CD14-positive monocyte (primary cell): ENCODE measurements around the gene MGAT5B. TPM values are rescaled to one million over a fixed set of nuclear protein-coding genes. Genes with fewer than 3 reads are reported as not detected.

Source experiments
- DNase-seq, 3 donors: peaks; one replicate each; pipeline ENCODE4 v3.0.0-alpha.2; 2011 to 2022
- H2AFZ ChIP-seq: 2 replicates; pipeline ENCODE4 v1.6.0; 2012; ENCODE audit warnings: mild to moderate bottlenecking, low read depth, low read length, inconsistent platforms; ENCODE audit not compliant: insufficient read depth, poor library complexity, severe bottlenecking
- H3K27ac ChIP-seq, 2 donors: 1 replicate in 1 of 2; 2 replicates in 1 of 2; pipeline ENCODE4 v1.5.1; 2012 to 2013; ENCODE audit warnings: low read length in 2 of 2, control low read depth in 1 of 2, inconsistent platforms in 1 of 2, low read depth in 1 of 2, mild to moderate bottlenecking in 1 of 2
- H3K27me3 ChIP-seq, 2 donors: one replicate each; pipeline versions ENCODE4 v1.6.0 to v1.6.1; 2011 to 2013; ENCODE audit warnings: low read length in 2 of 2; ENCODE audit not compliant: control insufficient read depth in 2 of 2, insufficient read depth in 2 of 2
- H3K36me3 ChIP-seq, 2 donors: replicated peaks in 1 of 2; 1 replicate in 1 of 2; 2 replicates in 1 of 2; pipeline versions ENCODE4 v1.5.1 to v1.6.1; 2012 to 2013; ENCODE audit warnings: low read length in 2 of 2, control low read depth in 1 of 2, inconsistent platforms in 1 of 2, mild to moderate bottlenecking in 1 of 2; ENCODE audit not compliant: insufficient read depth in 2 of 2, control insufficient read depth in 1 of 2
- H3K4me1 ChIP-seq, 2 donors: 1 replicate in 1 of 2; 2 replicates in 1 of 2; pipeline versions ENCODE4 v1.5.1 to v1.6.1; 2012 to 2013; ENCODE audit warnings: low read length in 2 of 2, control low read depth in 1 of 2, inconsistent platforms in 1 of 2, mild to moderate bottlenecking in 1 of 2, moderate library complexity in 1 of 2; ENCODE audit not compliant: insufficient read depth in 2 of 2, control insufficient read depth in 1 of 2
- H3K4me2 ChIP-seq: replicated peaks from 2 replicates; pipeline ENCODE3; 2012; ENCODE audit warnings: low read length, moderate library complexity, mild to moderate bottlenecking; ENCODE audit not compliant: poor library complexity, severe bottlenecking; ENCODE audit errors: extremely low read depth
- H3K4me3 ChIP-seq, 3 experiments: fragments of 200-600 bp in 1 of 3; sonication (generic) in 1 of 3; replicated peaks in 1 of 3; 1 replicate in 2 of 3; 2 replicates in 1 of 3; pipeline ENCODE4 v1.5.1; 2011 to 2013; ENCODE audit warnings: low read length in 3 of 3, mild to moderate bottlenecking in 3 of 3, control low read depth in 2 of 3, low read depth in 2 of 3, inconsistent platforms in 1 of 3, moderate library complexity in 1 of 3
- H3K79me2 ChIP-seq: 2 replicates; pipeline ENCODE4 v1.6.0; 2012; ENCODE audit warnings: mild to moderate bottlenecking, control low read depth, inconsistent platforms, low read length, moderate library complexity; ENCODE audit not compliant: insufficient read depth
- H3K9ac ChIP-seq: 2 replicates; pipeline ENCODE4 v1.6.0; 2017; ENCODE audit warnings: low read length, mild to moderate bottlenecking; ENCODE audit not compliant: insufficient read depth, poor library complexity, severe bottlenecking
- H3K9me3 ChIP-seq, 2 donors: replicated peaks in 1 of 2; 1 replicate in 1 of 2; 2 replicates in 1 of 2; pipeline versions ENCODE4 v1.5.1 to v1.6.1; 2012 to 2013; ENCODE audit warnings: low read length in 2 of 2, control low read depth in 1 of 2; ENCODE audit not compliant: control insufficient read depth in 1 of 2, insufficient read depth in 1 of 2
- H4K20me1 ChIP-seq: 2 replicates; pipeline ENCODE4 v1.6.0; 2012; ENCODE audit warnings: mild to moderate bottlenecking, low read length, control low read depth, moderate library complexity; ENCODE audit not compliant: insufficient read depth
- H3K27ac Mint-ChIP-seq, 7 donors: one replicate each; pipeline ENCODE4 v1.8.0; 2020; ENCODE audit warnings: mild to moderate bottlenecking in 7 of 7, mixed read lengths in 7 of 7, moderate library complexity in 6 of 7, inconsistent platforms in 2 of 7
- H3K27me3 Mint-ChIP-seq, 3 donors: one replicate each; pipeline ENCODE4 v1.8.0; 2021 to 2022; ENCODE audit warnings: low read depth in 3 of 3, mild to moderate bottlenecking in 3 of 3, mixed read lengths in 3 of 3, moderate library complexity in 3 of 3, inconsistent platforms in 1 of 3
- H3K36me3 Mint-ChIP-seq, 2 donors: one replicate each; pipeline ENCODE4 v1.8.0; 2020; ENCODE audit warnings: mixed read lengths in 2 of 2, inconsistent platforms in 1 of 2, mild to moderate bottlenecking in 1 of 2
- H3K4me1 Mint-ChIP-seq: one replicate; pipeline ENCODE4 v1.8.0; 2020; ENCODE audit warnings: mild to moderate bottlenecking, mixed read lengths
- H3K4me3 Mint-ChIP-seq, 2 donors: one replicate each; pipeline ENCODE4 v1.8.0; 2020; ENCODE audit warnings: mild to moderate bottlenecking in 2 of 2, mixed read lengths in 2 of 2, moderate library complexity in 1 of 2
- H3K9me3 Mint-ChIP-seq, 7 donors: one replicate each; pipeline ENCODE4 v1.8.0; 2020 to 2022; ENCODE audit warnings: mixed read lengths in 7 of 7, mild to moderate bottlenecking in 6 of 7, moderate library complexity in 6 of 7, inconsistent platforms in 2 of 7
- CTCF ChIP-seq: fragments of 200-600 bp; IDR thresholded peaks from one replicate; pipeline ENCODE4 v1.8.0; 2022; ENCODE audit warnings: antibody characterized with exemption, mild to moderate bottlenecking
- WGBS: methylation state at CpG from one replicate; pipeline ENCODE4 v1.1.5; 2013; ENCODE audit warnings: missing lambda C conversion rate; ENCODE audit not compliant: insufficient coverage; 5-methylcytosine and 5-hydroxymethylcytosine counted together
- intact Hi-C, 2 donors: fragments of 100-400 bp; cut with micrococcal nuclease; formaldehyde crosslinking; loops; one replicate each; pipeline versions ENCODE4 v1.15.0 to v1.15.1; 2023
- polyA plus RNA-seq, 3 donors: library from polyadenylated mRNA; depleted of rRNA in 1 of 3; unstranded in 2 of 3; stranded (reverse) in 1 of 3; fragments of 300-500 nt in 2 of 3; fragments of >200 nt in 1 of 3; fragmentation: Illumina TruSeq in 2 of 3; gene quantifications; 1 replicate in 2 of 3; 2 replicates in 1 of 3; pipeline ENCODE4 v1.2.3, GENCODE V29; 2012 to 2021

Gene MGAT5B
- polyA plus RNA-seq, 3 donors: not detected

- Mint-ChIP-seq H3K36me3 (no peaks in the 10 kb centered on the region), H3K9me3 (peaks cover 0 to 7% (median 0%) of the 10 kb centered on the region in 7 donors), H3K27ac (no peak overlapping the region), H3K4me1 (no peaks in the 10 kb centered on the region), H3K4me3 (no peak overlapping the region), H3K27me3 (peaks cover 7 to 10% (median 8%) of the 10 kb centered on the region in 3 donors)
- Histone ChIP-seq H4K20me1 (no peaks in the 10 kb centered on the region), H3K4me3 (no peak overlapping the region), H3K36me3 (no peaks in the 10 kb centered on the region), H3K27ac (no peak overlapping the region), H3K9ac (no peak overlapping the region), H3K4me2 (no peak overlapping the region), H3K27me3 (no peaks in the 10 kb centered on the region), H3K4me1 (no peaks in the 10 kb centered on the region), H3K9me3 (no peaks in the 10 kb centered on the region), H2AFZ (no peak overlapping the region), H3K79me2 (no peaks in the 10 kb centered on the region)
- no CpG with 5 or more reads among the region's 8 CpGs for WGBS
- no peak for TF ChIP-seq CTCF
- intact Hi-C loops: no loop called here
- DNase-seq: no peak
Observed at GRCh38 chr17:76852843-76853242, 15.4 kb upstream of the MGAT5B start.

GRCh38 chr17:76855105-76855504 lies 13.1 kb upstream of the MGAT5B start:
- Histone ChIP-seq H3K36me3 (no peaks in the 10 kb centered on the region), H3K9ac (no peak overlapping the region), H3K79me2 (no peaks in the 10 kb centered on the region), H3K9me3 (no peaks in the 10 kb centered on the region), H3K4me1 (no peaks in the 10 kb centered on the region), H3K27ac (no peak overlapping the region), H3K27me3 (no peaks in the 10 kb centered on the region), H4K20me1 (no peaks in the 10 kb centered on the region), H2AFZ (no peak overlapping the region), H3K4me3 (no peak overlapping the region), H3K4me2 (no peak overlapping the region)
- Mint-ChIP-seq H3K27me3 (peaks cover 5 to 11% (median 10%) of the 10 kb centered on the region in 3 donors), H3K9me3 (peaks cover 0 to 8% (median 0%) of the 10 kb centered on the region in 7 donors), H3K4me3 (no peak overlapping the region), H3K27ac (no peak overlapping the region), H3K4me1 (no peaks in the 10 kb centered on the region), H3K36me3 (no peaks in the 10 kb centered on the region)
- DNase-seq: no peak
- WGBS: no CpG with 5 or more reads among the region's 3 CpGs
- intact Hi-C loops: no loop called here
- no peak for TF ChIP-seq CTCF
